Lung microvascular endothelial cell (primary cell): ENCODE results near the gene WHRN. TPM values are rescaled to one million over a fixed set of nuclear protein-coding genes. Genes with fewer than 3 reads are reported as not detected.

Experiments used
- DNase-seq, 2 donors: peaks; one replicate each; pipeline versions ENCODE4 v3.0.0 to v3.0.0-alpha.2; 2010; ENCODE audit warnings: low read depth in 2 of 2
- total RNA-seq: library from RNA; depleted of rRNA; stranded (reverse); fragments of >200 nt; gene quantifications from 2 replicates; pipeline ENCODE4 v1.2.1, GENCODE V29; 2014

The WHRN gene
- total RNA-seq, 1 donor from 2014 or later: 0.20 TPM

- DNase-seq: no peak
Observed at GRCh38 chr9:114492991-114493390, 12.3 kb downstream of the WHRN start.

- no peak for DNase-seq
Observed at GRCh38 chr9:114491430-114492003, 13.8 kb downstream of the WHRN start.

DNA sequence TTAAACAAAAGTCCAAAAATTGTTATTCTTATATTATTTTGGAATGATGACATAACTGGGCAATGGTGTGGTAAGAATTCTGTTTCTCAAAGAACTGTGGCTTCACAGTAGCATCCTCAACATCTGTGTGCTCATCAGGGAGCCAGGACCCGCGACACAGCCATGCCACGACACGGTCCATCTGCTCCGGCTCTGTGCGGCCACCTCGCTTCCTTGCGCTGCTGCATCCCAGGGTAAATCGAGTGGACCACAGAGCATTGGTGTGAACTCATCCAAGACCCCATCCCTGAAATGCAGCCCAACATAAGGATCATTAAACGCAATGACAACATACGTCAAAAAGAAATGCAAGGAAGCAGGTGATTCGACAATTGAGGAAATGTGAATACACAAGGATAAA lies 15.3 kb downstream of the WHRN start:
- no peak for DNase-seq

DNA sequence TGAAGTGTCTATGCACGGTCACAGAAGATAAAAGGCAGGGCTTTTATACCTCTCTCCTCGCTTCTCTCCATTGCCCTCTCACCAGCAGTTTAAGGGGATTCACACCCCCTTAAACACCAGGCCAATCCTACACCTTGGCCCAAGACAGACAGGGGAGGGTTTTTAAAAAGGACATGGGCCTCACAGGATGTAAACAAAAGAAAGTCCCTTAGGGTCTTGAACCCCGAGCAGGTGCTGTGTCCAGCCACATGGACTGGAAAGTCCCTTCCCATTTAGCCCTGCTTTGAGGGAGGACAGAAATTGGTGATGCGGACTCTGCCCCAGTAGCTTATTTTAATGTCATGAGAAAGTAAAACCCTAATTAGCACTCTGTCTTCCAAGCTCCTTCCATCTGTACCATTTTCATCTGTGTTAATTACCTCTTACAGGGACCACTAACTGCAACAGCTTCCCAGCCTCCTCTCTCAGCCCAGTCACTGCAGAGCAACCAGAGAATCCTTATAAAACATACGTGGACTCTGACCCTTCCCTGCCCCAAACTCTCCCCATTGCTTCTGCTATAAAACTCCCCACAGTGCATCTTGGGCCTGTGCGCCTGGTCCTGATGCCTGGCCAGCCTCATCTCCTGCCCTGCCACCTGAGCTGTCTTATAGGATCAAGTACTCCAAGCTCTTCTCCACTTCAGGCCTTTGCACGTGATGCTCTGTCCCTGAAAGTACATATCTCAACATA lies 16.7 kb downstream of the WHRN start:
- DNase-seq: no peak

GRCh38 chr9:114487607-114488300 lies 17.5 kb downstream of the WHRN start:
- DNase-seq: peak; percentile 78 to 81

DNA sequence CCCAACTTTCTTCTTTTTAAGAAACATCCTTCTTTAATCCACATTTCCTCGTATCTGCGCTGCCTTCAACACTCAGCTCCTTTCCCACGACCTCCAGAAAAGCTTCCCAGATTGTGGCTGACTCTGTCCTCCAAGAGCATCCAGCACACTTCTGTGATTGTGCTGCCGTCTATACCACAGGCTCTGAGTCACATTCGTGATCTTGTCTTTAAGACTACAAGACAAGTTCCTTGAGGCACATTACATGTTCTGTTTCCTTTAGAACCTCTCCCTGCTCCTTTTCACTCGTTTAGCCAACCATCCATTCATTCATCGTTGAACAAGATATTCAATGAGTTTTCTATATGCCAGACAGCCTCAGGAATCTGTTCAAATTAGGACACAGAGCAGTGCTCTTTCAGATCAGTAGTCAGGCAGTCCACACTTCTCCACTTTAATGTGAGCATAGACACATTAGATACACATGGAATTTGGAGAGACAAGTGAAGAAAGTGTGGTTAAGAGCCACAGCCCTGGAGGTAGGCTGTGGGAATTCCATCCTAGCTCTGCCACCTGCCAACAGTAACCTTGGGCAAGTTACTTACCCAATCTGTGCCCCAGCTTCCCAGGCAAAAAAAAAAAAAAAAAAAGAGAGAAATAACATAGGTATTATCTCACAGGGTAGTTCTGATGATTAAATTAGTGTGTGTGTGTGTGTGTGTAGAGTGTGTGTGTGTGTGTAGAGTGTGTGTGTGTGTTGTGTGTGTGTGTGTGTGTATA lies 18.9 kb downstream of the WHRN start:
- peak in 1 of 2 donors; percentile 21 for DNase-seq

DNA sequence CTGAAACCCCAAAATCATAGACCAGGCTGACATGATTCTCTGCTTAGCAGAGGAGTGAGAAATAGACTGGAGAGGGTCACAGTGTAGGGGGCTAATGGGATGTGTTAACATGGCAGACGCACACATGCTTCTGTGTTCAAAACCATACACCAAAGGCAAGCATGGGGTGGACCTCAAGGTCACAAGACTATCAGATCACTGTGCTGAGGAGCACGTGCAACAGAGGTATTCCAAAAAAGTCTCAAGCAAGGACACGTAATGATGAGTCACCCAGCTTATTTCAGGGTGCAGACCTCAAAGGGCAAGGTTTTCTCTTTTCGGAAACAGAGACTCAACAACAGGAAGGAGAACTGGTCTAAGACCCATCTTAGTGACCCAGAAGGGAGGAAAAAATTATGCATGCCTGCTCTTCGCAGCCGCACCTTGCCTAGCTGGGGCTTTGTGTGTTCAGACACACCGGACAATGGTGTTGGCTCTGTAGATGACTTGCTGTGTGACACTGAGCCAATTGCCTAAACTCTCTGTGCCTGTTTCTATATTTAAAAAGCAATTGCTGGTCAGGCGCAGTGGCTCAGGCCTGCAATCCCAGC lies 20.3 kb downstream of the WHRN start:
- DNase-seq: peak in 1 of 2 donors; percentile 90

DNA sequence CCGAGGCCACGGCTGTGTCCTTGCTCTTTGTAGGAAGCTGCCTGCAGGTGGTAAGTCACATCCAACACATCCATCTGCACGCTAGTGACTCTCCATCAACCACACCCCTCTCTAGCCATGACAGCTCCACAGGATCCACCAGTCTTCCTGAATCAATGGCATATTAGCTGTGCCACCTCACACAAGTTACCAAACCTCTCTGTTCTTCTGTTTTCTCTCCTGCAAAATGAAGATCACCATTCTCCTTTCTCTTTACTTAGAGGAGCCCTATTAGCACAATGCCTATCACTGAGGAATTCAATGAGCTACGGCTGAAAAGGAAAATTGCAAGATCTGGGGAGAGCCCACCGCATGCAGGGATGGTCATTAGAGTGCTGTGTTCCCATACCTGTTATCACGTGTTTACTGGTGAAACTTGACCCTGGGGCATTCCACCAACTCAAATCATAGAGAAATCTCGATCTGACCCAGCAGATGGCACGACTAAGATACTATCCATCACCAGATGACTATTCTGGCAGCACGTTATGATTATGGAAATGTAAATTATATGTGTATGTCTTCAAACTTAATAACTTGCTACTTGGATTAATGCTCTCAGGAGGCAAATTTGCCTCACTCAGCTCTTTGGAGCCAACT lies 20.9 kb downstream of the WHRN start:
- no peak for DNase-seq

GRCh38 chr9:114483499-114483898 lies 21.8 kb downstream of the WHRN start:
- no peak for DNase-seq

GRCh38 chr9:114482593-114482992 lies 22.7 kb downstream of the WHRN start:
- peak in 1 of 2 donors; percentile 40 for DNase-seq

DNA sequence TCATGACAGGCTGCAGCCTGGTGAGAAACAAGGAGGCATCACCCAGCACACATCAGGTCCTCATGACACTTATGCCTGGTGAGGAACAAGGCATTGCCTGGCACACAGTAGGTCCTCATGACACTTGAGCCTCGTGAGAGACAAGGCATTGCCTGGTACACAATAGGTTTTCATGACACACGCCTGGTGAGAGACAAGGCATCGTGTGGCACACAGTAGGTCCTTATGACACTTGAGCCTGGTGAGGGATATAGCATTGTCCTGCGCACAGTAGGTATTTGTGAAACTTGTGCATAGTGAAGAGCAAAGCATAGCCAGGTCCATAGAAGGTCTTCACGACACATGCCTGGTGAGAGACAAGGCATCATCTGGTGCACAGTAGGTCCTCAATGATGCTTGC lies 23.5 kb downstream of the WHRN start:
- no peak for DNase-seq

DNA sequence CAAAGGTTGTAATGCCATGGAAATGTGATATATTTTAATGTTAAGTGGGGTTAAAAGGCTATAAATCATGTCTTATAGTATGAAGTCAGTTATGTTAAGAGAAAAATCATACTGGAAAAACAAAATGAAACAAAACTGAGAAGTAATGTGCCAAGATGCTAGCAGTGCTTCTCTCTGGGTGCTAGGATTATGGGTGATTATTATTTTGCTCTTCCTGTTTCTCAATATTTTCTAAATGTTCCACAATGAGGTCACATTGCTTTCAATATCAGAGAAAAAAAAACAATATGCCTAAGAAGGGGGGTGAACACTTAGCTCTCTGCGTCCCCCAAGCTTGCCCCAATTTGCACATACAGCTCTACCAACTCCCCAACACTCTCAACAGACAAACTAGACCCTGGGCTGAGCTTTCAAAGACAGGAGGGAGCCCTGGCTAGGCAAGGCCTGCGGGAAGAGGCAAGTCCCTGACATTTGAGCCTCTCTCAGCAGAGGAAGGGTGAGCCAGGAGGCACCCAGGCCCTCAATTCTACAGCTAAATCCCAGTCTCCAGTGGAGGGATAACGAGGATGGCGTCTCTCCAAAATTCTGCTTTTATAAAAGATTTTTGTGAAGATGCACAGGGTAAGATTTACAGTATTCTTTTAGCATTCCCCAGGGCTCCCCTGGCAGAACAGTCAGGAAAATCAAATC lies 24.4 kb downstream of the WHRN start:
- no peak for DNase-seq

GRCh38 chr9:114478871-114479270 lies 26.4 kb downstream of the WHRN start:
- no peak for DNase-seq

- no peak for DNase-seq
Observed at GRCh38 chr9:114478459-114478858, 26.8 kb downstream of the WHRN start.

DNA sequence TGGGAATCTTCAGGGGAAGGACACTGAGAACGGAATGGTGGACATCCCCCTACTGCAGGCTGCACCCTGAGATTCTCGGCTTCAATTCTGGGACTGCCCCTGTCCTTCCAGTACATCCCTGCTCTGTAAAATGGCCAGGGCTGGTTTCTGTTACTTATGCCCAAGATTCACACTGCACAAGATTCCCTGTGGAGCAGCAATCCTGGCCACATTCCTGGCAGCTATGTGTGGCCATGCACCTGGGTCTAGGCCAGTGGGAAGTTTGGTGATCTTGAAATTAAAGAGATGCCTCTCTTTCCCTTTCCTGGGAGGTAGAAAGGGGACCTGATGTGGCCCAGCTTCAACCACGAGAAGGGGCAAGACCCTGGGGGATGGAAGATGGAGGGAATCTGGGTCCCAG lies 27.6 kb downstream of the WHRN start:
- no peak for DNase-seq

DNA sequence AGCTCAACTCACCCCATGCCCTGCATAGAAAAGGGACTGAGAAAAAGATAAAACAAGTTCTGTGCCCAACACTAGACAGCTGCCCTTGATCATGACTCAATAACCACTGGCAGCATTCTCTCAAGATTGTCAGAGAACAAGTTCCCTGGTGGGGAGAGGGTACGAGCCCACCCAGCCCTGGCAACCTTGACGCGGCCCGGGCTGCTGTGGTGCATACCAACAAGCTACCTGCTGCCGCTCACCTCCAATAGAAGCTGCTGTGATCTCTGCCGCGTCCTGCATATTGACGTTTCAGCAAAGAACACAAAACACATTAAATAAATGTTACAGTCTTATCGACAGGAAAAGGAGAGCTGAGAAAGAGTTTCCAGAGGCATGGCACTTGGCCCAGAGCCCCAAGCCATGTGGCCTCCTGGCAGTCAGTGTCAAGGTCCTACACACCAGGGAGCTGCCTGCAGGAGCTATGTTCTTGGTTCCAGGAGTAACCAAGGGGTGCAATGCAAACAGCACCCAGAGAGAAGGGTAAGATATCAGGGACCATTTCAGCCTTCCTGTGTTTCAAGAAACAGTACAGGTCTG lies 28.3 kb downstream of the WHRN start:
- DNase-seq: no peak

DNA sequence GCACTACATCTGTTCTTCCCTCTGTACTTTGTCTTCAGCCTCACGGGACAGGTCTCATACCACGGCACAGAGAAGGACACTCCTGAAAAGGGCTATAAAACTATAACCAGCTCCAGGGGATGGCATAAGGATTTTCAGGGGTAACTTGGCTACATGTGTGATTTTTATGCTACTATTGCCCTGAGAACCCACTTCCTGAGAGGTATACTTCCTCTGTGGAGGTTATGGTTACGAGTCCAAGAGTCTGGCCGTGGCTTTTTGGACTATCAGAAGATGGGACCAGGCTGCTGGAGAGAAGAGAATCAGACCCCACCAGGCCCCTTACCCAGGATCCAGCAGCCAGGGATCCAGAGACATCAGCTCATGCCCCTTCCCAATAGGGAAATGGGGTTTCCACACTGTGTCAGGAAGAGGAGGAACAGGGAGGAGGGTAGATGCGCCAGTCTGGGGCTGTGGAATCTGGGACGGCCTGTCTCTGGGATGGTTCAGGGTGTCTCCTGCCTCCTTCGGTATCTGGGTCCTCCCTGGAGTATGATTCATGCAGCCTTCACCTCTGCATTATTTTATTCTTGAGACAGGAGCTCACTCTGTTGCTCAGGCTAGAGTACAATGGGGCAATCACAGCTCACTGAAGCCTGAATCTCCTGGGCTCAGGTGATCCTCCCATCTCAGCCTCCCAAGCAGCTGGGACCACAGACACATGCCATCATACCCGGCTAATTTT lies 29.7 kb downstream of the WHRN start:
- no peak for DNase-seq

DNA sequence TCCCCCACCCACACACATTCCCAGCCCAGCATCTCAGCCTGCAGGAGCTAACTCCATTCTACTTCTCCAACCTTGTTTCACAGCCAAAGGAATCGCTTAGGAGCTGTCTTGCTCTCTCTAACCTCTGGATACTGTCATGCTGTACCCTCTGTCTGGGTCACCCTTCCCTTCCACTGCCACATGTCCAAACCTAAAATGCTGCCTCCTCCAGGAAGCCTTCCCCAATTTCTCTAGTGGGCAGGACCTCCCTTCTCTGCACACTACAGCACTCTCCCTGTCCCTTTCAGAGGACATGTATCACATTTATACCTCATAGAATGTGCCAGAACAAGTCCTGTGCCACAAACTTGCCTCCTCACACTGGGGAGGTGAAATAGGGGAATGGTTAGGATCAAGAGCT lies 30.8 kb downstream of the WHRN start:
- no peak for DNase-seq

GRCh38 chr9:114473447-114473801 lies 31.8 kb downstream of the WHRN start:
- no peak for DNase-seq
